Caco-2 (cell line): ENCODE results near the gene IQSEC1. TPM values are rescaled to one million over a fixed set of nuclear protein-coding genes. Genes with fewer than 3 reads are reported as not detected.

Source experiments
- BruUV-seq: library from RNA; stranded (reverse); fragments of 400-500 nt; replicated peaks from 2 replicates; lab custom pipeline; 2021; lab: Mats Ljungman, UMichigan
- CTCF ChIA-PET: fragments of 300-600 bp; sonication (Branson Sonifier 250); formaldehyde crosslinking; loops from one replicate; lab custom pipeline; 2022; ENCODE audit warnings: antibody characterized with exemption; lab: Charles Lee
- POLR2A ChIA-PET: fragments of 300-600 bp; sonication (Branson Sonifier 250); formaldehyde crosslinking; loops from one replicate; lab custom pipeline; 2022; ENCODE audit warnings: antibody characterized with exemption; lab: Charles Lee
- DNase-seq, 2 experiments: peaks; one replicate each; pipeline versions ENCODE4 v3.0.0 to v3.0.0-alpha.2; 2020 to 2022
- H3K27me3 ChIP-seq: replicated peaks from 2 replicates; pipeline ENCODE4 v1.6.0; 2011; ENCODE audit warnings: low read length; ENCODE audit not compliant: control insufficient read depth, insufficient read depth
- H3K36me3 ChIP-seq: 2 replicates; pipeline ENCODE4 v1.5.1; 2011; ENCODE audit warnings: low read length; ENCODE audit not compliant: control insufficient read depth, insufficient read depth
- H3K4me1 ChIP-seq: fragments of 250-450 bp; sonication (Bioruptor Pico); 2 replicates; pipeline ENCODE4 v1.5.1; 2020; ENCODE audit warnings: mild to moderate bottlenecking
- H3K4me3 ChIP-seq: 2 replicates; pipeline ENCODE4 v1.5.1; 2011; ENCODE audit warnings: low read depth, mild to moderate bottlenecking, control low read depth, low read length
- H3K9me3 ChIP-seq: fragments of 250-450 bp; sonication (Bioruptor Pico); 2 replicates; pipeline ENCODE4 v1.5.1; 2020; ENCODE audit warnings: mild to moderate bottlenecking, moderate library complexity
- H3K27ac Mint-ChIP-seq: one replicate; pipeline ENCODE4 v1.8.0; 2022; ENCODE audit warnings: mixed read lengths; ENCODE audit not compliant: unreplicated experiment
- H3K27me3 Mint-ChIP-seq: one replicate; pipeline ENCODE4 v1.8.0; 2022; ENCODE audit warnings: mixed read lengths; ENCODE audit not compliant: insufficient read depth, unreplicated experiment
- H3K36me3 Mint-ChIP-seq: one replicate; pipeline ENCODE4 v1.8.0; 2022; ENCODE audit warnings: mild to moderate bottlenecking, mixed read lengths; ENCODE audit not compliant: insufficient read depth, unreplicated experiment
- H3K4me1 Mint-ChIP-seq: one replicate; pipeline ENCODE4 v1.8.0; 2022; ENCODE audit warnings: low read depth, mixed read lengths; ENCODE audit not compliant: unreplicated experiment
- H3K4me3 Mint-ChIP-seq: one replicate; pipeline ENCODE4 v1.8.0; 2022; ENCODE audit warnings: mild to moderate bottlenecking, moderate library complexity, mixed read lengths; ENCODE audit not compliant: unreplicated experiment
- H3K9me3 Mint-ChIP-seq: one replicate; pipeline ENCODE4 v1.8.0; 2022; ENCODE audit warnings: mixed read lengths; ENCODE audit not compliant: unreplicated experiment
- CTCF ChIP-seq, 2 experiments: fragments of 200-600 bp in 1 of 2; IDR thresholded peaks; 1 replicate in 1 of 2; 2 replicates in 1 of 2; pipeline versions ENCODE4 v1.5.1 to v1.8.0; 2011 to 2022; ENCODE audit warnings: antibody characterized with exemption in 1 of 2, control low read depth in 1 of 2, inconsistent platforms in 1 of 2, low read depth in 1 of 2, low read length in 1 of 2, mild to moderate bottlenecking in 1 of 2, moderate library complexity in 1 of 2; ENCODE audit not compliant: insufficient read depth in 1 of 2, severe bottlenecking in 1 of 2, unreplicated experiment in 1 of 2
- intact Hi-C: fragments of 100-400 bp; cut with micrococcal nuclease; formaldehyde crosslinking; loops from one replicate; pipeline ENCODE4 v1.10.0; 2022; ENCODE audit not compliant: unreplicated experiment
- total RNA-seq: library from RNA; stranded (reverse); gene quantifications from 2 replicates; pipeline ENCODE4 v1.2.3, GENCODE V29; 2022

Gene IQSEC1
- total RNA-seq, 1 experiment from 2014 or later = 40.0 TPM

- Histone ChIP-seq H3K36me3 (no peaks in the 10 kb centered on the region), H3K4me3 (no peak overlapping the region), H3K4me1 (no peaks in the 10 kb centered on the region), H3K27me3 (no peaks in the 10 kb centered on the region), H3K9me3 (no peaks in the 10 kb centered on the region)
- intact Hi-C loops = no loop called here
- no peak overlapping the region for H3K27ac Mint-ChIP-seq
- BruUV-seq = no TSS peak
- CTCF ChIA-PET = no interaction called here
- H3K9me3 Mint-ChIP-seq = no peaks in the 10 kb centered on the region
- peaks cover 15% of the 10 kb centered on the region for H3K36me3 Mint-ChIP-seq
- H3K4me1 Mint-ChIP-seq = no peaks in the 10 kb centered on the region
- DNase-seq = no peak
- no peak for TF ChIP-seq CTCF (IDR thresholded peaks at IDR 0.05; ENCODE audit: insufficient read depth in 1 of 2, low read depth in 1 of 2, low read length in 1 of 2, severe bottlenecking in 1 of 2, unreplicated experiment in 1 of 2)
- H3K4me3 Mint-ChIP-seq = no peak overlapping the region
- H3K27me3 Mint-ChIP-seq = no peaks in the 10 kb centered on the region
- POLR2A ChIA-PET = no interaction called here
These were observed 170.8 kb downstream of the IQSEC1 start for GRCh38 chr3:12902181-12902999.

GRCh38 chr3:12901623-12902045 is 171.6 kb downstream of the IQSEC1 start:
- ChIA-PET POLR2A (no interaction called here), CTCF (no interaction called here)
- Mint-ChIP-seq H3K4me3 (no peak overlapping the region), H3K27me3 (no peaks in the 10 kb centered on the region), H3K36me3 (peaks cover 15% of the 10 kb centered on the region), H3K9me3 (no peaks in the 10 kb centered on the region), H3K27ac (no peak overlapping the region), H3K4me1 (no peaks in the 10 kb centered on the region)
- Histone ChIP-seq H3K4me3 (no peak overlapping the region), H3K36me3 (no peaks in the 10 kb centered on the region), H3K27me3 (no peaks in the 10 kb centered on the region), H3K9me3 (no peaks in the 10 kb centered on the region), H3K4me1 (no peaks in the 10 kb centered on the region)
- TF ChIP-seq CTCF (IDR thresholded peaks at IDR 0.05; ENCODE audit: insufficient read depth in 1 of 2, low read depth in 1 of 2, low read length in 1 of 2, severe bottlenecking in 1 of 2, unreplicated experiment in 1 of 2) = no peak
- no TSS peak for BruUV-seq
- DNase-seq = no peak
- intact Hi-C loops = no loop called here

- no TSS peak for BruUV-seq
- Mint-ChIP-seq H3K27ac (no peak overlapping the region), H3K9me3 (no peaks in the 10 kb centered on the region), H3K27me3 (no peaks in the 10 kb centered on the region), H3K36me3 (peaks cover 15% of the 10 kb centered on the region), H3K4me3 (no peak overlapping the region), H3K4me1 (no peaks in the 10 kb centered on the region)
- intact Hi-C loops = no loop called here
- no peak for DNase-seq
- Histone ChIP-seq H3K27me3 (no peaks in the 10 kb centered on the region), H3K4me3 (no peak overlapping the region), H3K4me1 (no peaks in the 10 kb centered on the region), H3K9me3 (no peaks in the 10 kb centered on the region), H3K36me3 (no peaks in the 10 kb centered on the region)
- CTCF ChIA-PET = no interaction called here
- POLR2A ChIA-PET = no interaction called here
- no peak for TF ChIP-seq CTCF (IDR thresholded peaks at IDR 0.05; ENCODE audit: insufficient read depth in 1 of 2, low read depth in 1 of 2, low read length in 1 of 2, severe bottlenecking in 1 of 2, unreplicated experiment in 1 of 2)
These were observed 172.3 kb downstream of the IQSEC1 start for GRCh38 chr3:12900885-12901411.
